HG03095 (cell line): ENCODE measurements around the gene FAM20C.

ENCODE experiments used
- ATAC-seq: cut with Tn5 transposase; IDR thresholded peaks from one replicate; pipeline ENCODE4 v1.9.1; 2021; ENCODE audit warnings: moderate library complexity; ENCODE audit not compliant: unreplicated experiment

The FAM20C gene

DNA sequence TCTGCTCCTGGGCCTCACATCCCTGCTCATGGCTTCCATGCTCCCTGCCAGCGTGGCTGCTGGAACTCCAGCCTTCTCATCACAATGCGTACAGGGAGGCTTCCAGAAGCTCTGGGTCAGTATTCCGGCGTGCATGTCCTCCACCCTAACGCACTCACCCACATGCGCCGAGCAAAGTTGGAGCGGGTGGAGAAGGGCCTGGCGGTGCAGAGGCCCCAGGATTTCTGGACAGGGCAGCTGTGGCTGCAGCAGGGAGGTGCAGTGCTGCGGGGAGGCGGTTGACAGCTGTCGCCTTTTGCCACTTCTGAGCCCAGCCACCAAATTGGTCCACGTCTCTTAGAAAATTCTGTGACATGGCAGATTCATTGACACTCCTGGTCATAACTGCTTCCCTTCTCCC is 33.6 kb upstream of the FAM20C start:
- ATAC-seq, result no peak

DNA sequence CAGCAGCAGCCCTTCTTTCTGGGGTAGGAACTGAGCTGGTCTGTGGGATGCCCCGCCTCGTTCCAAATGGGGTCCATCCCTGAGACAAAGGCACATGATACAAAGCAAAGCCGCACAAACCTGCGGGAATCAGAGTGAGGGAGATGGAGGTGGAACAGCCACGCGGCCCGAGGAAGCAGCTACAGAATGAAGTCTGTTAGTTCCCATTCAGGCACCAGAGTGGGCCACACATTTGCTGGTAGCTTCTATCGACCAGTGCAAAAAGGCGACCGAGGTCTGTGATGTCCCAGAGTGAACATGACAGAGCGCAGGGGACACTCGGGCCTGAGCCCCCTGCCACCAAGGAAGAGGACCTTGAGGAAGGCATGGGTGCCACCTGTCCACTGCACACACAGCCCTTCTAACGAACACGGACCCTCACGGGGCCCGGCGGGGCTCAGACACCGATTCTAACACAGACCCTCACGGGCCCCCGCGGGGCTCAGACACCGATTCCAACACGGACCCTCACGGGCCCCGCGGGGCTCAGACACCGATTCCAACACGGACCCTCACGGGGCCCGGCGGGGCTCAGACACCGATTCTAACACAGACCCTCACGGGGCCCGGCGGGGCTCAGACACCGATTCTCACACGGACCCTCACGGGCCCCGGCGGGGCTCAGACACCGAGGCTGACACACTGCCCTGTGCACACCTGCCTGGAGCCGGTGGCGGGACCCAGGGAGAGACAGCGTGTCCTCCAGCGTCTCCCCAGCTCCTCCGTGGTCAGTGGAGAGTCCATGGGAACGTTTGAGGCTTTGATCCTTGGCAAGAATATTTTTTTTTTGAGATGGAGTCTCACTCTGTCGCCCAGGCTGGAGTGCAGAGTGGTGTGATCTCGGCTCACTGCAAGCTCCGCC is 32.8 kb upstream of the FAM20C start:
- ATAC-seq, result no peak

DNA sequence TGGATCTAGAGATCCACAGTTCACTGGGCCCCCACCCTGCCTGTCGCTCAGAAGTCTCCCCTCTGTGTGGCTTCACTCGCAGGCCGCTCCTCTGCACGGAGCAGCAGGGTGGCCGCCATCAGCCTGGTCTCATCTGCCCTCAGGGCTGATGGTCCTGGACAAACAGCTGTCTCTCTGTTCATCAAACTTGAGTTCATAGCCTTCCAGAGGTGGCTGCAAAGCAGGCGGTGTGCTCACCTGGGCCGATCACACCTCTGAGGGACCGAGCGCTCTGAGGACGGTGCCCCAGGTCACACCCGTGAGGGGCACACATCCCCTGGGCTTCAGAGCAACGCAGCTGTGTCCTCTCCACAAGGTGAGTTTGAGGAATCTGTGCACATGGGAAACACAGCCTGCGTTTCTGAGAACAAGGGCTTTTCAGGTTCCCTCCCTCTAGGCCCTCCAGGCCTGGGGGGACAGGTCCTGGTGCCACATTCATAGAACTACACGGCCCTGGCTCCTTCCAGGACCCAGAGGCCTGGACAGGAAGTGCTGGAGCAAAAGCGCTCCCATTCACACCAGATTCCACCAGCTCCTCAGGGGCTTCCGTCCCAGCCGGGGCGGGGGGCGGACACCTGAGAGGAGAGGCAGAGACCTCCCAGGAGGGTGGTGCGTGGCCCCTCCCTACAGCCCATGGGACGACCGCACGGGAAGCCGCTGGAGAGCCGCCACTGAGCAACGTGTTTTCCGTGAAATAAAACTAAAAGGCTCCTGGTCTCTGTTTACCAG is 31.2 kb upstream of the FAM20C start:
- no peak for ATAC-seq

DNA sequence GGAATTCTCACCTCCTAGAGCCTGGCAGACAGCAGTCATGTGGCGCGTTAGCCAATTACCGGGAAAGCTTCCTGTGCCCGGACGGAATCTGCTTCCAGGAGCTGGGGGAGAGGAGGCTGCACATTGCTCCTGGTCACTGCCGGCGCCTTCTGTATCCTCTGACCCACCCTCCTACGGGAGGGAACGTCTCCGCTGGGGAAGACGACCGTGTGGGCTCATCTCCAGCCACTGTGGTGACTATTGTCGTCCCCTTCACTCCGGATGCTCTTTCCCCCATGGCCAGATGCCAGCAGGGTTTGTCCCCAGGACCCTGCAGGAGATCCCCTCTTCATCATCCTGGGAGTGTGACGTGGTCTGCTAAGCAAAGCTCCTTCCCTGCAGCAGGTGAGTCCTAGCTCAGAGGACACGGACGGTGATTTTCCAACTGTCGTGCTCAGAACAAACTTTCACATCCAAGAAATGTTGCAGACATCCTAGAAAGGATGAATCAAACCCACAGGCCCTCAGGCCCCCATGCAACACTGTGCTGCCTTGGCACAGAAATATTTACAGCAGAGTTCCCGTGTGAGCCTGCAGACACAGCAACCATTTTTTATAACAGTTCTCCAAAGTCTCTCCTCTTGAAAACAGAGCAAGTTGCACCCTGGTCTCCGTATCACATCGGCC is 29.6 kb upstream of the FAM20C start:
- ATAC-seq, result no peak

DNA sequence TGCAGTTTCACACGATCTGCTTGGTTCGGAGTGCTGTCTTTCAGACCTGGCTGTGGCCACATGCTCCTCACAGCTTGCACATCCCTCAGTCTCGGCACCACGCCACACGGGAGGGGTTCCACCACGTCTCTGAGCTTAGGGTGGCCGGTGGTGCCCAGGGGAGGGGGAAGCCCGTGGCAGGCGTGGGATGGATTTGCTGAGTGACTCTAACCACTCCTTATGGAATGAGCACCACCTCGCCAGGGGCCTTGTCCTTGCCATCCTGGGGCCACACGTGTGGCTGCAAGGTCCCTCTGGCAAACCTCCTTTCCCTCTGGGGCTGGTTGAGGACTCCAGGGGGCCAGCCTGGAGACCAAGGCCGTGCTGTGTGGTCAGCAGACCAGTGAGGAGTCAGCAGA is 29.1 kb upstream of the FAM20C start:
- ATAC-seq, result no peak

DNA sequence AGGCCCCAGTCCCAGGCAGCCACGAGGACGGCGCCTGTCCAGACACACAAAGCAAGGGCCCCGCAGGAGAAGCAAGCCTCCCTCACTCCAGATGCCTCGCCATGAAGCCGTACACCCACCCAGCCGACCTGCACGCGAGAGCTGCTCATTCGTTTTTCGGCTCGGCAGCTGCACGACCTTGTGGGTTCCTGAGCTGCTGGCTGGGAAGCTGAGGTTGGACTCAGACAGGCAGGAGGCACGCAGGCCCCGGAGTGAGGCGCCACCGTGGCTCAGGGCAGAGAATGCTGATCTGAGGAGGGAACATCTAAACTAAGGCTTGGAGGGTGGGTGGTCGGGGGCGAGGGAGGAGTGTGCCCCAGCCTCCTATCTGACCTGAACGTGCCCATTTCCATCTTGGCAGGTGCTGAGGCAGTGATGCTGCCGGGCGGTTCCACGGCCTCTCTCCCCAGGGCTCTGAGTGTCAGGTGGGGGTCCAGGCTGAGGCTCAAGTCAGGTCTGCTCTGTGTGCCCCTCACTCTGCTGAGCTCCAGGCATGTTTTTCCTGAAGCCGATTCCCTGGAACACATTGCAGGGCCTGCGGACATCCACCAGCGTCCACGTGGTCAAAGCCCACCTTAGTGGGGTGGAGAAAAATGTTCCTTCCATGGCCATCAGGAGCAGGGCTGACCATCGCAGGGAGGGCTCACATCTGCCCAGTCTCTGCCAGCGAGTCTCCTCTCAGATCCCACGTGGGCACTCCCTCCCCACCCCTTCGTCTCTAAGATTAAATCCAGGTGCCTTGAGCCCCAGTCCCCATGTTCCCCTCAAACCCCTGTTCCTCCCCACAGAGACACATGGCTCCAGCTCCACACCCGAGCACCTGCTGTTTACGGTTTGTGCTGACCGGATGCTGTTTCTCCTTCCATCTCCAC is 28.1 kb upstream of the FAM20C start:
- no peak for ATAC-seq

DNA sequence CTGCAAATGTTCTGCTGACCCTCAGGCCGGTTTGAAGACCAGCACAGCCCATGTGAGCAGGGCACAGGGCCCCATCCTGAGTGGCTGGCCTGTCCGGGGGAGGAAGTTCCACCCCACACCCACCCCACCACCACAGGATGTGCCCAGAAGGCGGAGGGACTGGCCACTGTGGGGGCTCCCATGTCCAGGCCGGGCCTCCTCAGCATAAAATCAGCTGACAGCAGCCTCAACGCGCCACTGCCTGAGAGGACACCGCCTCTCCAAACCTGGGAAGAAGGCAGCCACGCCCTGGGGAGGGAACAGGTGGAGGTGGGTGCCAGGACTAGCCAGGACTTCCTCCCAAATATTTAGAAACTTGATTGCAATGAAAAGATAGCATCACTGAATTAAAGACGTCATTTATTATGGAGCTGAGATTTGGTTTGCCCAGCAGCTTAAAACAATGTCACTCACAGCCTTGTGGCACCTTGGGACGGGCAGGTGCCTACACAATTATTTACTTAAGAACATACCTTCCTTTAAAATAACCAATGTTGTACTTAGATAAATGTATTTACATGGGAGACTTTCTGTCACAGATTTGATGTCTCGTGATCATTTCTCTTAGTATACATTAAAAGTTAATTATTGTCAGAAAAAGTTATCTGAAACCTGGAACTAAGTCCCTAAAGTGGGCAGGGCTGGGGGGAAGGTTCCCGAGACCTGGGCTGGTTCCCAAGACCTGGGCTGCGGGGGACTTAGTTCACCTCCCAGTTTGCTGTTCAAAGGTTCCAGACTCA is 27.3 kb upstream of the FAM20C start:
- ATAC-seq, result no peak

DNA sequence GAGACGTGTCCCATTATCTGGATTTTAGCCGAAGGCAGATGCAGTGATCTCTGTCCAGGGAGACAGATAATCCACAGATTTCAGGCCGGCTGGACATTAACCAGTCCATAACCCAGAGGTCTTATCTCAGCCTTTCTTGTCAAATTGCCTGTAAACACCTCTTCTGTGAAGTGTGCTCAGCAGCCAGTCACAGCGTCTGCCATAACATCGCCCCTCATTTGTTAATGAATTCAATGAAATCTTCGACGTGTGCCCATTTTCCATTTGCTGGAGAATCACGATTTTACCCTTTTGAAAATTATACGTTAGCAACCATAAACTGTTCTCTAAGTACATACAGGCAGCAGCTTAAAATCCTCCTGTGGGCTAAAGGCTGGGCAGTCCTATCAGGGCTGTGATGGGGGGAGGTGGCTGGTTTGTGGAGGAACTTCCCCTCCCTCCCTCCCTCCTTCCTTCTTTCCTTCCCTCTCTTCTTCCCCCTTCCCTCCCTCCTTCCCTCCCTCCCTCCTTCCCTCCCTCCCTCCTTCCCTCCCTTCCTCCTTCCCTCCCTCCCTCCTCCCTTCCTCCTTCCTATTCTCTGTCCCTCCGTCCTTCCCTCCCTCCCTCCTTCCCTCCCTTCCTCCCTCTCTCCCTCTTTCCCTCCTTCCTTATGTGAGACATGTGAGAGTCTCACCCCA is 26.6 kb upstream of the FAM20C start:
- no peak for ATAC-seq

DNA sequence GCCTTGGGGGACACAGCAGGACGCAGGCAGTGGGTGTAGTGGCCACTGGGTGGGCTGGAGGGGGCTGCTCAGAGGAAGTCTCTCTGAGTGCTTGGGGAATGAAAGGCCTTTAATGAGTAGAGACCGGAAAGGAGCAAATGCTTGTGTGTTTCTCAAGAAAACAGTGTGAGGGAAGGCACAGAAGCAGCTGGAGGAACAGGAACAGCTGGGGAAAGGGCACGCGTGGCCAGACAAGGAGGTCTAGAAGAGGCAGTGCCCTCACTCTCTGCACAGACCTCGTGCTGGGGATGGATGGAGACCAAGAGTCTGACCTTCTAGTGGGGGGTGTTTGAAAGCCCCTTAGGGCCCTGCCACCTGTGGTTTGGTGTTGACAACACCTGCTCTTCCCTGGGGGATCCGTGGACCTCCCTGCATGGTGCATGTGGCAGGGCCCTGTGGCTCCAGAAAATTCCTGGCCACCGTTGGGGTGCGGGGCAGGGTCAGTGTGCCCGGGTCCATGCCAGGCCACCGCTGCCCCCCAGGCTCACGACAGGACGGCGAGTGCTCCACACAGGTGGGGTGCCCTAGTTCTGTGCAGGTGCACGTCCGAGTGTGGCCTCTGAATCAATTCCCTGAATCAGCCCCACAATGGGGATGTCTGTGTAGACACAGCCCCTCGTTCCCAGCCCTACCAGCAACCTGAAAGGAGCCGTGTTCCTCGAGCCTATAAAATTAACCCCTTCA is 25.9 kb upstream of the FAM20C start:
- ATAC-seq, result no peak

DNA sequence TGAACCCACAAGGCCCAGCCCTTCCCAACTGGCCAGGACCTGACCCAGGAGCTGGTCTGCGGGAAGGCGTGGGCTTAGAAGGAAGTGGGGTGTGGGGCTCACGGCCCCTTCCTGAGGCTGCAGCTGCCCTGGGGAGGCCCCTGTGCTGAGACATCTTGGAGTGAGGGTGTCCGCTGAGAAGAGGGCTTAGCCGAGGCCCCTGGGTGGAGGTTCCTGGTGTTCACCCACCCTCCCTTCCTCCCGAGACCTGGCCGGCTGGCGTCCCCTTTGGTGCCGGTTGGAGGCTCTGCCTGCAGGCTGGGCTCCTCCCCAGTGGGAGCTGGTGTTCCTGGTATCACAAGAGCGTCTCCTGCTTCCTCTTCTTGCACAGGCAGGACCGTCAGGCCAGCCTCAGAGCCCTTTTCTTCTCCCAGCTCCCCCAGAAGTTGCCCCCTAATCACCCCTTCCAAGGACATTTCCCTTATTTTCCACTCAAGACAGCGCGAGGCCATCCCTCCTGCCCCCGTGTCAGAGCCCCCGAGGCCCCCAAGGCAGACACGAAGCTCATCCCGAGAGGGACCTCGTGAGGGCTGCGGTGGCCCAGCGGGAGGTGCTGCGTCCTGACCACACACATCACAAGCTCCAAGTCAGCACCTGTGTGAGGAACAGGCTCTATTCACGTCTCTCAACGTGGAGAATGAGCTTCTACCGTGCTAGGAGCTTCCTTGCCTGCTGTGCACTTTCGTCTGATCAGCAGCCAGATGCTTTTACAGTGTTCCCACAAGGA is 25.1 kb upstream of the FAM20C start:
- ATAC-seq, result no peak

DNA sequence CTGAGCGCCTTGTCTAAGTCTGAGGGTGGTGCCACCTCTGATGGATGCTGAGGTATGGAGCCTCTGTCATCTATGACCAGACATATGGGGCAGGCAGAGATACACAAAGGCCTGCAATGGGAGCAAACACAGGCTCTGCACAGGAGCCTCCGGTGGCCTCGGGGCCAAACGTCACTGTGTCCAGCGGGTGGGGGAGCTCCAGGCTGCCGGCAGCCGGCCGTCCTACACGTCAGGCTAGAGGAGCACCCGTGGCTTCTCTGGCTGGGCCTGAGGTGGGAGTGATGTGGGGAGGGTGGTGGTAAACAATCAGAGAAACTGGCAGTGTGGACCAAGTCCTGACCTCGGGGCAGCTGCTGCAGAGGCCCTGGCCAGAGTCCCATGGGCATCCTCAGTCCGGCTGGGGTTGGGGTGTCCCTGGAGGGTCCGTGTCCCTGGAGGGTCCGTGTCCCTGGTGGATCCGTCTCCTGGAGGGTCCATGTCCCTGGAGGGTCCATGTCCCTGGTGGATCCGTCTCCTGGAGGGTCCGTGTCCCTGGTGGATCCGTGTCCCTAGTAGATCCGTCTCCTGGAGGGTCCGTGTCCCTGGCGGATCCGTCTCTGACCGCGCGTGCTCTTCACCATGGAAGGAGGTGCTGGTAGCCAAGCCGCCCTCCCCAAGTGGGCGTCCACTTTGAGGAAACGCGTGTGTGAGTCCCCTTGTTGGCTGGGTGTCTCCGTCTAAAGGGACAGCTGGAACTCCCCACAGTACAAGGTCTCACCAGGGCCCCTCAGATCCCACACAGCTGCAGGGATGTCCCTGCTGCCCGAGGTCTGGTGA is 24.2 kb upstream of the FAM20C start:
- no peak for ATAC-seq

DNA sequence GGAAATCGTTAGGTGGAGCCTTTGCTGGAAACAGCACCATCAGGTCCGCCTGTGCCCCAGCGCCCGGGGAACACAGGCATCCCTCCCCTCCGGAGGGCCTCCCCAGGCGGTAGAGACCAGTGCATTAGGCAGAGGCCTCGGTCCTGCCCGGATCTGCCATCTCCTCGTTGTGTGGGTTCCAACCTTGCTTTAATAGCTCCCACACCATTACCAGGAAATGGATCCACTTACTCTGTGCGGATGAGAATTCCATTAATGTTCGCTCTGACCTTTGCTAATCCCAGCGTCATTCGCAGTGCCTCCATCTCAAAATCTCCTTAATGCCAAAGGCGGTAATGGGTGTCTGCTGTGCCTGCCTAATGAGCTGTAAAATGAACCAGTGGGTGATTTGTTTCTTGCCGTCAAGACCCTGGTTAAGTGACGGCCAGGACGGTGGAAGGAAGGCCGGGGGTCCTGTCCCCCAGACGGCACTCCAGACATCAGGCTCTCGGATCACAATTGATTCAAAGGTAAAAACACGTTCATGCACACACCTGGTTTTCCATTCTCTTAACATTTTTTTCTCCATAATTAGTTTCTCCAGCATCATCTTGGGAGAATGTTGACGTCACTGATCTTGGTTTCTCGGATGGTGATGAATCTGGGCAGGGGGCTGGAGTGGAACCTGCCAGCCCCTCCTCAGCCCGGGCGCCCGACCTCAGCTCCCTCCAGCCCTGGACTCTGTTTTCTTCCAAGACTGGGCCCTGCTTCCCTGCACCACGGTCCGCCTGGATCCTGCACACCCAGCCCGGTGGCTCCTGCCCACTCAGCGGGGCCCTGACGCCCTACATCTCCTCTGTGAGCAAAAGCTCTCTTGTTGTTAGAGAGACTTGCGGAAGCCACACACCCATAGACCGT is 22.8 kb upstream of the FAM20C start:
- no peak for ATAC-seq

DNA sequence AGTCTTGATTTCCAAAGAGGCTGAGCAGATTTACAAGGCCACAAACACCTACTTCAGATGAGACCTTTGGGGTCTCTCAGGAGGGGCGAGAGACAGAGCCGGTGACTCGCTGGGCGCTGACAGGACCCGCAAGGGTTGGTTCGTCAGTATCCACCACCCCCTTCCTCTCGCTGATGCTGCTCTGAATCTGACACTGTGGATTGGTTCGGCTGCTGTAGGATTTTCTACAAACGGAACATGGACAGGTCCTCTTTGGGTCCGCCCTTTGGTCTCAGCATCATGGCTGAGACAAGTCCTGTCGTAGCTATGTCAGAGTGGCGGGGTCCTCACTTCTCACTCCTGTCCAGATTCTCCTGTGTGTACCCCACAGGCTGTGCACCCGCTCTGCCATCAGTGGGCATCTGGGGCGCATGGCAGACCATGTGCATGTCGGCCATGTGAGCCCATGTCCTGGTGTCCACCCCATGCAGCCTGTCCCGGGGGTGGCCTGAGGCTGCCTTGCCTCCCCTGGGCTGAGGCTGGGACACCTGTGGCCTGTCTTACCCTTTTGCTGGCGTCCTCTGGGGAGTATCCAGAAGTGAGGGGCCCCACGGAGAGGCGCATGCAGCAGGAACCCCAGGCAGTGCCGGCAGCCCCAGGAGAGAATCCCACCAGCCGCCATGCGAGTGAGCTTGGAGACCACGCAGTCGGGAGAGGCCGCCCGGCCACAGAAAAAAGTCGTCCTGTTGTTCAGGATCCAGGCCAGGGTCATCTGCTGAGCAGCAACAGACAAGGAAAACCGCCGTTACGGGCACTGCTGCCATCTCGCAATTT is 21.6 kb upstream of the FAM20C start:
- ATAC-seq, result no peak

DNA sequence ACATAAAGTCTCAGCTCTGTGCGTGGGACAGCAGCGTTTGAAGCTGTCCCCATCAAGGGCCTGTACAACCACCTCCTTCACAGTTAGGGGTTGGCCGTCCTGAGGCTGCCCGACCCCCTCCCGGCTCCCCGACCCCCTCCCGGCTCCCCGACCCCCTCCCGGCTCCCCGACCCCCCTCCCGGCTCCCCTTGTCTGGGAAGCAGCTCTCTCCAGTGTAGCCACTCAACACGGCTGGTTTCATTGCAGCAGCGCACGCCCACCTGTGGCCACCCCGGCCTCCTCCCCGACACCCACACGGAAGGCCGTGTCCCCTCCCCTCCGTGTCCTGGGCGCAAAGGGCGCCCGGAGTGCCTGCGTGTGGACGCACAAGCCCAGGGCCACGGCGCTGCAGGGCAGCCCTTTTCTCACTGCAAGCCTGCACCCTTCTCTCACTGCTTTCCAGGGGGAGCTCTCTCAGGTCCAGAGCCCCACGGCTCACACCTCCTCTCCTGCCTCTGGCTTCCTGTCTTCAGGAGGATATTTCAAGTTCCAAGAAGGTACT is 20.9 kb upstream of the FAM20C start:
- ATAC-seq, result no peak

DNA sequence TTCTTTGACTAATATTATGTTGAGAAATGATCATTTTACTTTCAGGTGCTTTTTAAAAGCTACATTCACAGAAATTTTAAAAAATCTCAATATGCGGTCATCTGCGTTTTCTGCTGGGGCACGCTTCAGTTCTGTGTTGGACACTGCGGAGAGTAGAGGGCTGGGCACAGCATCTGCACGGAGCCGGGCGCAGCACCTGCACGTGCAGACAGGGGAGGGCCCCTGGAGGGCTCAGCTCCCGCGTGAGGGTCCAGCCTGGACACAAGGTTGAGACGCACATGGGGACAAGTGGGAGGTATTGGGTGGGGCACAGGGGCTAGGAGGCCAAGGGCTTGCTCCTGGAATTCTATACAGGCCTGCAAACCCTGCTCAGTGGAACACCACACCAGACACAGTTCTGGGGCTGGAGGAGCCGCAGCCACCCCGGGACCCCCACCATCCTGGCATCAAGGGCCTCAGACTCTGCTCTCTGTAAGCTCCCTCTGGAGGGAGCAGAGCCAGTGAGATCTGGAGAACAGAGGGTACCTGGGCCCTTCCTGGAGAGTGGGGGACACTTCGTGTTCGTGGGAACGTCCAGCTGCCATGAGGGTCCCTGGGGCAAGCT is 20.4 kb upstream of the FAM20C start:
- no peak for ATAC-seq
